ENCODE measurements around the gene HEATR1. TPM values are rescaled to one million over a fixed set of nuclear protein-coding genes. Genes with fewer than 3 reads are reported as not detected.

HEATR1 gene
- 43.6 TPM for polyA plus RNA-seq (2013, experiment 1 of 2)
- 36.6 TPM for polyA plus RNA-seq (2013, experiment 2 of 2)

DNA sequence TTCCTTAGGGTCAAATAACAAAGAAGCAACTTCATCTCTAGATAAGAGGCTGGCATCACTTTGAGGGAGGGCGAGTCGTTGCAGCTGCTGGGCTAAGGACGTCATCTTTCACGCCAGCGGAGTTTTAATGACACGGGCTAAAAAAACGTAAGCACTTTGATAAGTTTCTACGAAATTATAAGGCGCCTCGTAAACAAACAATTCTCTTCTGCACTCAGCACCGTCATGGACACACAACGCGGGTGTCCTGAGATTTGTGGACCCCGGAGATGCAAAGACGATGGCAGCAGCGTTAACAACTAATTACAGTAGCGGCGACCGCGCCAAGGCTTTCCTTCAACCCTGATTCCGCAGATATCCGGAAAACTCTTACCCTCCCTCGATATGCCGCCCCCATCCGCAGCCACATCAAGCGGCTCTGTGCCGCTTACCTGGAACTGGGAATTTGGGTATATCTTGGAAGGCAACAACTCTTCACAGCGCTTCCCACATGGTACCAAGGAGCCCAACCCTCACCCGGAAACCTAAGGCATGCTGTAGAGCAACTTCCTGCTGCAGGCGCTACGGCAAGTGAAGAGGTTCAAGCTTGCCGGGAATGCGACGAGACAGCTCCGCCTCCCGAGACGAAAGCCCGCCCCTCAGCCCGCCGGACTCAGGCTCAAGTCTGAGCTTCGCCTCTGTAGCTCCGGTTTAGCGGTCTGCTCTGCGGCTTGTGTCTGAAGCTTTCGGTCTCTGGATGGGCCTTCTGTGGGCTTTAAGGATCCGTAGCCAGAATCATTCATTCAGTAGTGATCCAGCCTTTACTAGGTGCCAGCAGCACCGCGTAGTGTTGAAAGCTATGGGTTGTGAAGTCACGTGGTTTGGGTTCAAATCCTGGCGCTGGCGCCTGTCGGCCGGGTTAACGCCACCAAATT, at the start of gene HEATR1:
Gene HEATR1 (minus strand): TSS at position 526 of the 914 bp plus-strand sequence. CDS start 421 bp downstream, at position 105.
- H3K4me1 ChIP-seq (ENCODE audit: insufficient read depth, low read length): peaks cover 7% of the 10 kb centered on the region; the same call in 1 of the 2 replicates
- peak within 1 kb of the TSS; percentile 89 for H3K9ac ChIP-seq (ENCODE audit: low read depth, low read length)
- H3K27me3 ChIP-seq (ENCODE audit: insufficient read depth, low read length): no peaks in the 10 kb centered on the region
- H3K9me3 ChIP-seq (ENCODE audit: insufficient read depth, low read depth, low read length): no peaks in the 10 kb centered on the region
- under 1% methylated on average over 54 of the region's 54 CpGs for WGBS
- peaks cover 32% of the 10 kb centered on the region for H3K36me3 ChIP-seq (ENCODE audit: insufficient read depth, low read length)
- H3K4me3 ChIP-seq (ENCODE audit: low read length): peak within 1 kb of the TSS; percentile 96
- H3K27ac ChIP-seq (ENCODE audit: low read depth, low read length): peak within 1 kb of the TSS; percentile 79

GRCh38 chr1:236645016-236645680, 40.8 kb upstream of the HEATR1 start:
- H3K27ac ChIP-seq (ENCODE audit: low read depth, low read length): no peak overlapping the region
- no peaks in the 10 kb centered on the region for H3K4me1 ChIP-seq (ENCODE audit: insufficient read depth, low read length)
- no peaks in the 10 kb centered on the region for H3K36me3 ChIP-seq (ENCODE audit: insufficient read depth, low read length)
- H3K27me3 ChIP-seq (ENCODE audit: insufficient read depth, low read length): no peaks in the 10 kb centered on the region
- no peak overlapping the region for H3K9ac ChIP-seq (ENCODE audit: low read depth, low read length)
- H3K9me3 ChIP-seq (ENCODE audit: insufficient read depth, low read depth, low read length): no peaks in the 10 kb centered on the region
- no peak overlapping the region for H3K4me3 ChIP-seq (ENCODE audit: low read length)
- 93% methylated on average over 5 of the region's 5 CpGs for WGBS

DNA sequence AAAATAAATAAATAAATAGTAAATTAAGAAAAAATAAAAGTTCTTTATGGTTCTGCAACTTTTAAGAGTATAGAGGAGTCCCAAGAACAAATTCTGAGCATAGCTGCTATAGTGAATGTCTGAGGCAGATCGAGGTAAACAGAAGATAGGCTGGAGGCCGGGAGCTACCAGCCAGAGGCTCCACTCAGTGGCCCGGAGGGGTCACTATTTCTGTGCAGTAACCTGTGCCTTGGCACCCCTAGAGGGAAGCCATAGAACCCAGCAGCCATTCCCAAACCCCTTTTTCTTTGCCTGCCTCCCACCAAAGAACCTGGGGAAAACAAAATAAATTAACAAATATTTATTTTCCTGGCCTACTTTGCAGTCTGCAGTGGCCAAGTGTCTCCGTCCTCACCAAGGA, 38.4 kb upstream of the HEATR1 start:
- Histone ChIP-seq H3K27me3 (ENCODE audit: insufficient read depth, low read length) (no peaks in the 10 kb centered on the region), H3K9ac (ENCODE audit: low read depth, low read length) (no peak overlapping the region), H3K4me3 (ENCODE audit: low read length) (no peak overlapping the region), H3K4me1 (ENCODE audit: insufficient read depth, low read length) (no peaks in the 10 kb centered on the region), H3K27ac (ENCODE audit: low read depth, low read length) (no peak overlapping the region), H3K9me3 (ENCODE audit: insufficient read depth, low read depth, low read length) (no peaks in the 10 kb centered on the region), H3K36me3 (ENCODE audit: insufficient read depth, low read length) (no peaks in the 10 kb centered on the region)
- 94% methylated on average over 4 of the region's 4 CpGs for WGBS

- H3K27me3 ChIP-seq (ENCODE audit: insufficient read depth, low read length): no peaks in the 10 kb centered on the region
- no peak overlapping the region for H3K9ac ChIP-seq (ENCODE audit: low read depth, low read length)
- H3K4me1 ChIP-seq (ENCODE audit: insufficient read depth, low read length): no peaks in the 10 kb centered on the region
- H3K27ac ChIP-seq (ENCODE audit: low read depth, low read length): no peak overlapping the region
- no peaks in the 10 kb centered on the region for H3K36me3 ChIP-seq (ENCODE audit: insufficient read depth, low read length)
- no peak overlapping the region for H3K4me3 ChIP-seq (ENCODE audit: low read length)
- 96% methylated on average over 3 of the region's 4 CpGs for WGBS
- no peaks in the 10 kb centered on the region for H3K9me3 ChIP-seq (ENCODE audit: insufficient read depth, low read depth, low read length)
Observed at GRCh38 chr1:236639686-236640085, 35.4 kb upstream of the HEATR1 start.

GRCh38 chr1:236638945-236639344, 34.6 kb upstream of the HEATR1 start:
- H3K27me3 ChIP-seq (ENCODE audit: insufficient read depth, low read length): no peaks in the 10 kb centered on the region
- no peak overlapping the region for H3K27ac ChIP-seq (ENCODE audit: low read depth, low read length)
- H3K9ac ChIP-seq (ENCODE audit: low read depth, low read length): no peak overlapping the region
- no peaks in the 10 kb centered on the region for H3K9me3 ChIP-seq (ENCODE audit: insufficient read depth, low read depth, low read length)
- 94% methylated on average over 13 of the region's 13 CpGs for WGBS
- no peaks in the 10 kb centered on the region for H3K4me1 ChIP-seq (ENCODE audit: insufficient read depth, low read length)
- H3K4me3 ChIP-seq (ENCODE audit: low read length): no peak overlapping the region
- H3K36me3 ChIP-seq (ENCODE audit: insufficient read depth, low read length): no peaks in the 10 kb centered on the region

DNA sequence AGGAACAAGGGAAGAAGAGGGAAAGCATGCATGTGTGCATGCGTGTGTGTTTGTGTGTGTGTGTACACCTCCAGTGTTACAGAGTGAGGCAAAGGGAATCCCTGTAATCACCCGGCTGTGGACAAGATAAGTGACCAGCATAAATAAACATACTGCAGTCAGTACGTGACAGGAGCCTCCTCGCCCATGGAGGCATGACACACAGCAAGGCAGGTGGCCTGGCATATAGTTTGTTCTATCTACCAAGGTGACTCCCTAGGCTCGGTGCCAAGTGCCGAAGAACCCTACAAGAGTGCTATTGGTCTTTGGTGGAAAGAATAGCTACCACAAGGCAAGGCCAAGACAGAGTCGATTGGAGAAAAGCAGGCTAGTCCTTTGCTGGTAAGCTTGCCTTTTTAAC, 31.7 kb upstream of the HEATR1 start:
- H3K27me3 ChIP-seq (ENCODE audit: insufficient read depth, low read length): no peaks in the 10 kb centered on the region
- H3K36me3 ChIP-seq (ENCODE audit: insufficient read depth, low read length): no peaks in the 10 kb centered on the region
- no peak overlapping the region for H3K9ac ChIP-seq (ENCODE audit: low read depth, low read length)
- no peaks in the 10 kb centered on the region for H3K4me1 ChIP-seq (ENCODE audit: insufficient read depth, low read length)
- 94% methylated on average over 7 of the region's 7 CpGs for WGBS
- no peak overlapping the region for H3K4me3 ChIP-seq (ENCODE audit: low read length)
- no peak overlapping the region for H3K27ac ChIP-seq (ENCODE audit: low read depth, low read length)
- H3K9me3 ChIP-seq (ENCODE audit: insufficient read depth, low read depth, low read length): no peaks in the 10 kb centered on the region

DNA sequence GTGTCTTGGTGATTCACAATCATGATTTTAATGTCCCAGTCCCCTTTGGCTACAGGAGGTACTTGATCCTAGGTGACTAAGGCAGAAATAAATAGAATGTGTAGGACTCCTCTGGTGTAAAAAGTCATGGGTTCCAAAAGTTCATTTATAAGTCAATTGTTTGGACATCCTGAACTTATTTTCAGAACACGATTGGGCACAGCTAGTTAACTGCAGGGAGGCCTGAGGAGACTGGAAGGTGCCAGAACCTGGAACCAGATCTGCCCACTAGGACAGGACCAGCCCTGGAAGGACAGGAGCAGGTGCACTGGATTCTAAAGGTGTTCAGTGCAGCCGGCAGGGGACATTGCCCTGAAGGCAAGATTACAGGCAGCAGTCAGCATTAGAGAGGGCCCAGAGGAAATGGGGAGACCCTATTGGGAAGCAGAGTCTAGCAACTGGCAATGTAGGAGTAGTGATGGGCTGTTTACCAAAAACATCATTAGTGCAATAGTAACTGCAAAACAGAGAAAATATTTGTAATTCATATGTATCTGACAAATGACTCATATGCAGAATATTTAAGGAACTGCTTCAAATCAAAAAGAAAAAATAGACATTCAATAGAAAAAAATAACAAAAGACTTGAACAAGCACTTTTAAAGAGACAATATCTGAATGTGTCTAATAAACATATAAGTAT, 23.6 kb upstream of the HEATR1 start:
- peaks cover 9% of the 10 kb centered on the region; the same call in 1 of the 2 replicates for H3K9me3 ChIP-seq (ENCODE audit: insufficient read depth, low read depth, low read length)
- no peaks in the 10 kb centered on the region for H3K36me3 ChIP-seq (ENCODE audit: insufficient read depth, low read length)
- no peaks in the 10 kb centered on the region for H3K4me1 ChIP-seq (ENCODE audit: insufficient read depth, low read length)
- no peak overlapping the region for H3K4me3 ChIP-seq (ENCODE audit: low read length)
- no peaks in the 10 kb centered on the region for H3K27me3 ChIP-seq (ENCODE audit: insufficient read depth, low read length)
- H3K27ac ChIP-seq (ENCODE audit: low read depth, low read length): no peak overlapping the region
- H3K9ac ChIP-seq (ENCODE audit: low read depth, low read length): no peak overlapping the region
- WGBS: 83% methylated on average over 2 of the region's 2 CpGs

DNA sequence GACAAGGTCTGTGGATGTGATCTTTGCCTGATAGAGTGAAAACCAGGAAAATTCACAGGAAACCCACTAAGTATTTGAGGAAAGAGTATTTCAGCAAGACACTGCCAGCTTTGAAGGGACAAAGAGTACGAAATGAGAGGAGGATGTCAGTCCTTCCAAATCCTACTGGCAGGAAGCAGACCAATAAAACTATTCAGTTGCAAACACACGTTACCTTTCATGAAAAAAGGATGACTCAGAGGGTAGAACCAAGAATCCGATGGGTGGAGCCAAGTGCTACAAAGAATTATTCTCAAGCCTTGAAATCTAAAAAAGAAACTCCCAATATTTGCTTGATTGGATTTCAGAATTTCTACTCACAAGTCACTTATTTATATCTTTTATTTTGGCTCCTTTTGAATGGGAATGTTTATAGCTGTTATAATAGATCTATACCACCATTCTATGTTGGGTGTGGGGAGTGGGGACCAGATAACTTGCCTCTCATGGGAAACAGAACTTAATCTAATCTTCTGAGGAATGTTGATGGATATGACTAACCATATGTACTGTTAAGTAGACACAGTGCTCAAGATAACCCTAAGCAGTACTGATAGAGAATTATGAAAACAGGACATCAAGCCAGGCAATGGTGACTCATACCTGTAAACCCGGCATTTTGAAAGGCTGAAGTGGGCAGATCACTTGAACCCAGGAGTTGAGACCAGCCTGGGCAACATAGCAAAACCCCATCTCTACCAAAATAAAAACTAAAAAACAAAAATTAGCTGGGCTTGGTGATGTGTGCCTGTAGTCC, 19.3 kb upstream of the HEATR1 start:
- Histone ChIP-seq H3K27ac (ENCODE audit: low read depth, low read length) (no peak overlapping the region), H3K9me3 (ENCODE audit: insufficient read depth, low read depth, low read length) (peaks cover 21% of the 10 kb centered on the region), H3K4me1 (ENCODE audit: insufficient read depth, low read length) (no peaks in the 10 kb centered on the region), H3K27me3 (ENCODE audit: insufficient read depth, low read length) (no peaks in the 10 kb centered on the region), H3K9ac (ENCODE audit: low read depth, low read length) (no peak overlapping the region), H3K4me3 (ENCODE audit: low read length) (no peak overlapping the region), H3K36me3 (ENCODE audit: insufficient read depth, low read length) (no peaks in the 10 kb centered on the region)
- WGBS: 62% methylated on average over 4 of the region's 4 CpGs

- Histone ChIP-seq H3K27me3 (ENCODE audit: insufficient read depth, low read length) (no peaks in the 10 kb centered on the region), H3K9me3 (ENCODE audit: insufficient read depth, low read depth, low read length) (peaks cover 21% of the 10 kb centered on the region), H3K9ac (ENCODE audit: low read depth, low read length) (no peak overlapping the region), H3K27ac (ENCODE audit: low read depth, low read length) (no peak overlapping the region), H3K4me3 (ENCODE audit: low read length) (no peak overlapping the region), H3K4me1 (ENCODE audit: insufficient read depth, low read length) (no peaks in the 10 kb centered on the region), H3K36me3 (ENCODE audit: insufficient read depth, low read length) (no peaks in the 10 kb centered on the region)
- 88% methylated on average over 2 of the region's 3 CpGs for WGBS
Observed at GRCh38 chr1:236622407-236622806, 18.1 kb upstream of the HEATR1 start.

- no peaks in the 10 kb centered on the region for H3K4me1 ChIP-seq (ENCODE audit: insufficient read depth, low read length)
- WGBS: 87% methylated on average over 6 of the region's 6 CpGs
- no peaks in the 10 kb centered on the region for H3K36me3 ChIP-seq (ENCODE audit: insufficient read depth, low read length)
- no peak overlapping the region for H3K4me3 ChIP-seq (ENCODE audit: low read length)
- 0 out of 2 replicates have a peak overlapping the region, but pooled peaks have one; percentile 14 for H3K9ac ChIP-seq (ENCODE audit: low read depth, low read length)
- H3K9me3 ChIP-seq (ENCODE audit: insufficient read depth, low read depth, low read length): peaks cover 21% of the 10 kb centered on the region
- H3K27ac ChIP-seq (ENCODE audit: low read depth, low read length): no peak overlapping the region
- H3K27me3 ChIP-seq (ENCODE audit: insufficient read depth, low read length): no peaks in the 10 kb centered on the region
Observed at GRCh38 chr1:236619398-236619797, 15.1 kb upstream of the HEATR1 start.

All from HUES64 (cell line).